ENCODE measurements around the gene SIRT6.

Gene SIRT6

DNA sequence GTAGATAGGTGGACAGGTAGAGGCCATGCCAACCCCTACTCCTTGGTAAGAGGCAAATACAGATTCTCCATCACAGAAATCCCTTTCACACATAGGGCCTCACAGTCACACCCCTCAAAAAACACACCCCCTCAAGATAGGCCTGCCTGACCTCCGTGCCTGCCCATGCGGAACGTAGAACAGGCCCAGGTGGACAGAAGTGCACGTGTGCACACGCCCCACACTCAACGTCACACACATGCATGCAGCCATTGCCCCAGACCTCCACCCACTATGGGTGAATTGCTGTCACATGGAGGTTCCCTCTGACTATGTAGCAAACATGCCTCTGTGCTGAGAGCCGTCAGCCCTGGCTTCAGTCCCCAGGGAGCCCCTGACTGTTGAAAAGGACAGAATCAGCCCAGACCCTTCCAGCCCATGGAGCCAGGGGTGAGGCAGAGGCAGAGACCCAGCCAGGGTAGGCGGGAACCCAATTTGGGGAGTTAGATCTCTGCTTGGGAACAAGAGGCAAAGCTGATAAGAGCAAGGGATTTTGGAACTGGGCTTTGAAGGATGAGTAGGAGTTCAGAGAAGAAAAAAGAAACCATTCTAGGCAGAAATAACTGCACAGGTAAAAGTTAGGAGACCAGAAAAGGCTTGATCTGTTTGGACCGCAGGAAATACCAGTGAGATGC lies 3.2 kb upstream of the SIRT6 start:
- TF ChIP-seq CEBPB (IDR thresholded peaks at IDR 0.05) (no peak), EP300 (IDR thresholded peaks at IDR 0.05; ENCODE audit: borderline replicate concordance) (no peak), NFIC (IDR thresholded peaks at IDR 0.05) (no peak), TEAD4 (IDR thresholded peaks at IDR 0.05) (no peak)

DNA sequence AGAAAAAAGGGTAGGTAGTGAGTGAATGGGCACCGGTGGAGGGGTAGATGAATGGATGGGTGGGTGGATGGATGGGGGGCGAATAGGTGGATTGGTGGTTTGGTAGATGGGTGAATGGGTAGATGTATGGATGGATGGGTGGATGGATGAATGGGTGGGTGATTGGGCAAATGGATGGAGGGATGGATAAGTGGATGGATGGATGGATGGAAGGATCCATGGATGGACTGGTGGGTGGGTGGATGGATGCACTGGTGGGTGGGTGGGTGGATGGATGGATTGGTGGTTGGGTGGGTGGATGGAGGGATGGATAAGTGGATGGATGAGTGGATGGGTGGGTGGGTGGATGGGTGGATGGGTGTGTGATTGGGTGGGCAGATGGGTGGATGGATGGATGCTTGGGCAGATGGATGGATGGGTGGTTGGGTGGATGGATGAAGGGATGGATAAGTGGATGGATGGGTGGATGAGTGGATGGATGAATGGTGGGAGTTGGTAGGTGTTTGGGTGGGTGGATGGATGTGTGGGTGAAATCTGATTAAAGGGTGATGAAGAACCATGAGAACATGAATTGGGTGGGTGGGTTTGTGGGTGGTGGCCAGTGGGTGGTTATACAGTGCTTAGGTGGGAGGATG lies 2.5 kb upstream of the SIRT6 start:
- no peak for TF ChIP-seq ZBTB7A (IDR thresholded peaks at IDR 0.05; ENCODE audit: low read depth)
- no peak for TF ChIP-seq EGR1 (IDR thresholded peaks at IDR 0.05)
- TF ChIP-seq TEAD4 (IDR thresholded peaks at IDR 0.05) = no peak
- no peak for TF ChIP-seq CREB1 (IDR thresholded peaks at IDR 0.05; ENCODE audit: low read depth)

DNA sequence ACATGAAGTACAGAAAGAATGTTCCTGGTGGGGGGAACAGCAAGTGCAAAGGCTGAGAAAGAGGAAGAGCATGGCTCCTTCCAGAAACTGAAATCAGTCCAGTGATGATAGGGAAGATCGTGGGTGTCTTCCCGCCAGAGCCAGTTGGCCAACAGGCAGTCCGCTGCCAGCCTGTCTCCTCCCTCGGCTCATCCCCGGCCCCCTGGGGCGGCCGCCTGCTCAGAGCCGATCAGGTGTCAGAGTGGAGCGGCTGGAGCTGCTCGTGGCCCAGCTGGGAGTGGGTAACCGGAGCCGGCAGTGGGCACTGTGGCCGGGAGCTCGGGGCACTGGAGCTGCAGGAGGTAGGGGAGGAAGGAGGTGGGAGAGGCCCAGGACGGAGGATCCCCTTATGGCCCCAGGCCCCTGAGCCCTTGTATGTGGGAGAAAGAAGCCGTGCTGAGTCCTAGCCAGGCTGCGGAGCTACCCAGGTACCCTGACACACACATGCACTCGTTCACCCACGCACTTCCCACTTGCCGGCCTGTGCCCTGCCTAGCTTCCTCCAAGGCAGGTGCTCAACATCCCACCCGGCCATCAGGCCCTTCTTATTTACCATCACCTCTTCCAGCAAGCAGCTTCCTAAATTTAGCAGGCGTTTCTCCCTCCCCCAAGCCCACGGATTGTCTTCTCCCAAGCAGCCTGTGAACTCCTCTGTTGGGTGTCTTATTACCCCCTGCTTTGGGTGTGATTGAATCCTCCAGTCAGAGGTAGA lies 1.8 kb upstream of the SIRT6 start:
- TF ChIP-seq, protein P1, sequence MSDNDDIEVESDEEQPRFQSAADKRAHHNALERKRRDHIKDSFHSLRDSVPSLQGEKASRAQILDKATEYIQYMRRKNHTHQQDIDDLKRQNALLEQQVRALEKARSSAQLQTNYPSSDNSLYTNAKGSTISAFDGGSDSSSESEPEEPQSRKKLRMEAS (IDR thresholded peaks at IDR 0.05) = no peak
- TF ChIP-seq ZBTB7A (IDR thresholded peaks at IDR 0.05; ENCODE audit: low read depth) (no peak), RAD21 (IDR thresholded peaks at IDR 0.05; ENCODE audit: low read depth) (no peak), CEBPB (IDR thresholded peaks at IDR 0.05) (no peak), FOXM1 (IDR thresholded peaks at IDR 0.05; ENCODE audit: borderline replicate concordance, low read depth) (no peak), TAF1 (IDR thresholded peaks at IDR 0.05; ENCODE audit: low read depth) (no peak), NFIC (IDR thresholded peaks at IDR 0.05) (no peak), EGR1 (IDR thresholded peaks at IDR 0.05) (no peak), REST (IDR thresholded peaks at IDR 0.05; ENCODE audit: low read depth) (no peak), EP300 (IDR thresholded peaks at IDR 0.05; ENCODE audit: borderline replicate concordance) (no peak), CREB1 (IDR thresholded peaks at IDR 0.05; ENCODE audit: low read depth) (no peak), USF1 (IDR thresholded peaks at IDR 0.05) (no peak), TEAD4 (IDR thresholded peaks at IDR 0.05) (no peak), YY1 (IDR thresholded peaks at IDR 0.05; ENCODE audit: low read depth) (no peak)

- TF ChIP-seq CREB1 (IDR thresholded peaks at IDR 0.05; ENCODE audit: low read depth) = no peak
- TF ChIP-seq FOXM1 (IDR thresholded peaks at IDR 0.05; ENCODE audit: borderline replicate concordance, low read depth) = no peak
- TF ChIP-seq NFIC (IDR thresholded peaks at IDR 0.05) = no peak
- no peak for TF ChIP-seq TCF12 (IDR thresholded peaks at IDR 0.05; ENCODE audit: low read depth)
- TF ChIP-seq YY1 (IDR thresholded peaks at IDR 0.05; ENCODE audit: low read depth) = no peak
- TF ChIP-seq USF1 (IDR thresholded peaks at IDR 0.05) = no peak
- TF ChIP-seq CEBPB (IDR thresholded peaks at IDR 0.05) = no peak
- no peak for TF ChIP-seq TEAD4 (IDR thresholded peaks at IDR 0.05)
- no peak for TF ChIP-seq EGR1 (IDR thresholded peaks at IDR 0.05)
Measured at GRCh38 chr19:4181053-4181508, 1.3 kb downstream of the SIRT6 start.

DNA sequence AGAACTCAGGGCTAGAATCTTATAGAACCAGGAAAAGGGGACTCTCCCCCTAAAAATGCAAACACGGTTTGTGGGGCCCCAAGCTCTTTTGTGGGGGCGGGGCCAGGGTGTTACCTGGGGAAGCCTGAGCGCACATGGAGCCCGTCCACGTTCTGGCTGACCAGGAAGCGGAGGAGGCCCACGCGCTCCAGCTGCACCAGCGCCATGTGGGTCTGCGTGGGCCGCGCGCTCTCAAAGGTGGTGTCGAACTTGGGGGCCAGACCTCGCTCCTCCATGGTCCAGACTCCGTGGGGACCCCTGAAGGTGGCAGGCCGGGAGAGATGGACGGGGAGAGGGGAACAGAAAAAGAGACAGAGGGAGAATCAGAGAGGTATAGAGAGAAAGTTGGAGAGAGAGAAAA lies 3.4 kb downstream of the SIRT6 start:
- TF ChIP-seq NFIC (IDR thresholded peaks at IDR 0.05) = no peak
- no peak for TF ChIP-seq CEBPB (IDR thresholded peaks at IDR 0.05)
- TF ChIP-seq ZBTB7A (IDR thresholded peaks at IDR 0.05; ENCODE audit: low read depth) = no peak
- no peak for TF ChIP-seq EP300 (IDR thresholded peaks at IDR 0.05; ENCODE audit: borderline replicate concordance)
- TF ChIP-seq, protein P1 (IDR thresholded peaks at IDR 0.05) = no peak
- TF ChIP-seq TEAD4 (IDR thresholded peaks at IDR 0.05) = no peak
- no peak for TF ChIP-seq TCF12 (IDR thresholded peaks at IDR 0.05; ENCODE audit: low read depth)
- no peak for TF ChIP-seq TAF1 (IDR thresholded peaks at IDR 0.05; ENCODE audit: low read depth)
- TF ChIP-seq RAD21 (IDR thresholded peaks at IDR 0.05; ENCODE audit: low read depth) = no peak
- no peak for TF ChIP-seq USF1 (IDR thresholded peaks at IDR 0.05)
- TF ChIP-seq EGR1 (IDR thresholded peaks at IDR 0.05) = no peak
- TF ChIP-seq FOXM1 (IDR thresholded peaks at IDR 0.05; ENCODE audit: borderline replicate concordance, low read depth) = no peak
- TF ChIP-seq REST (IDR thresholded peaks at IDR 0.05; ENCODE audit: low read depth) = no peak
- no peak for TF ChIP-seq CREB1 (IDR thresholded peaks at IDR 0.05; ENCODE audit: low read depth)
- no peak for TF ChIP-seq YY1 (IDR thresholded peaks at IDR 0.05; ENCODE audit: low read depth)

Data from Ishikawa (cell line).